K562 (cell line): ENCODE measurements around the gene MAZ. TPM values are rescaled to one million over a fixed set of nuclear protein-coding genes. Genes with fewer than 3 reads are reported as not detected.

Experiments used
- ARID2 ChIP-seq: fragments of 450-650 bp; IDR thresholded peaks from 2 replicates; pipeline ENCODE4 v1.6.1; 2017; ENCODE audit warnings: antibody characterized with exemption, mild to moderate bottlenecking
- CCAR2 ChIP-seq: fragments of 200-400 bp; formaldehyde crosslinking; IDR thresholded peaks from 2 replicates; pipeline ENCODE4 v1.6.1; 2017; ENCODE audit warnings: mild to moderate bottlenecking, low read depth, low read length
- CXXC5 ChIP-seq: fragments of 250-450 bp; sonication (Bioruptor Pico); IDR thresholded peaks from 2 replicates; pipeline ENCODE4 v1.8.0; 2022; ENCODE audit warnings: inconsistent platforms, mild to moderate bottlenecking, moderate library complexity
- DNMT1 ChIP-seq: fragments of 450-650 bp; IDR thresholded peaks from 2 replicates; pipeline ENCODE4 v1.6.1; 2016; ENCODE audit warnings: antibody characterized with exemption, mild to moderate bottlenecking
- EGR1 ChIP-seq: fragments of 450-650 bp; conservative IDR thresholded peaks from 2 replicates; pipeline ENCODE4 v1.6.1; 2017; ENCODE audit warnings: mild to moderate bottlenecking
- ETV6 ChIP-seq, 3 experiments: fragments of 150-350 bp in 1 of 3; sonication (generic) in 1 of 3; formaldehyde crosslinking in 1 of 3; IDR thresholded peaks; 2 replicates each; pipeline versions ENCODE4 v1.6.1 to v1.8.0; 2014 to 2022; ENCODE audit warnings: borderline replicate concordance in 2 of 3, low read depth in 2 of 3, antibody characterized with exemption in 1 of 3, low read length in 1 of 3, mild to moderate bottlenecking in 1 of 3, missing genetic modification reagents in 1 of 3
- ILF3 ChIP-seq: fragments of 450-650 bp; IDR thresholded peaks from 2 replicates; pipeline ENCODE4 v1.6.1; 2018; ENCODE audit warnings: antibody characterized with exemption, mild to moderate bottlenecking, moderate library complexity, borderline replicate concordance
- NELFE ChIP-seq: IDR thresholded peaks from 2 replicates; pipeline ENCODE4 v1.6.1; 2011; ENCODE audit warnings: mild to moderate bottlenecking; ENCODE audit not compliant: insufficient read depth, insufficient read length
- NFIC ChIP-seq: fragments of 450-650 bp; IDR thresholded peaks from 2 replicates; pipeline ENCODE4 v1.6.1; 2017; ENCODE audit warnings: mild to moderate bottlenecking, inconsistent platforms
- NFIX ChIP-seq: fragments of 250-450 bp; sonication (Bioruptor Pico); IDR thresholded peaks from 2 replicates; pipeline ENCODE4 v1.4.0; 2020; ENCODE audit warnings: low read depth, mild to moderate bottlenecking, moderate library complexity
- POU5F1 ChIP-seq: fragments of 150-350 bp; IDR thresholded peaks from 2 replicates; pipeline ENCODE4 v1.6.1; 2014; ENCODE audit warnings: borderline replicate concordance, low read length, low read depth, mild to moderate bottlenecking; ENCODE audit not compliant: partially characterized antibody
- RFX7 ChIP-seq: fragments of 250-450 bp; sonication (Bioruptor Pico); IDR thresholded peaks from 2 replicates; pipeline ENCODE4 v1.5.1; 2021; ENCODE audit warnings: mild to moderate bottlenecking
- TGIF2 ChIP-seq: sonication (generic); formaldehyde crosslinking; IDR thresholded peaks from 2 replicates; pipeline ENCODE4 v1.8.1; 2022; ENCODE audit warnings: mild to moderate bottlenecking, missing genetic modification reagents, moderate library complexity
- ZBTB17 ChIP-seq: fragments of 450-650 bp; formaldehyde crosslinking; IDR thresholded peaks from 2 replicates; pipeline ENCODE4 v1.4.0; 2020; ENCODE audit warnings: mild to moderate bottlenecking
- ZNF124 ChIP-seq: sonication (generic); formaldehyde crosslinking; IDR thresholded peaks from 2 replicates; pipeline ENCODE4 v1.8.1; 2022; ENCODE audit warnings: missing genetic modification reagents
- ZNF3 ChIP-seq: fragments of 250-450 bp; sonication (Bioruptor Pico); IDR thresholded peaks from 2 replicates; pipeline ENCODE4 v1.5.0; 2021; ENCODE audit warnings: mild to moderate bottlenecking, moderate library complexity
- polyA plus RNA-seq, 8 experiments: library from polyadenylated mRNA; depleted of rRNA in 4 of 8; stranded (reverse) in 5 of 8; unstranded in 3 of 8; fragments of >200 nt; fragmentation: Nextera tagmentation in 2 of 8; fragmentation: Illumina TruSeq in 1 of 8; extraction: Ambion mirVana in 2 of 8; extraction: Trizol in 1 of 8; gene quantifications; 2 replicates each; pipeline versions ENCODE4 v1.2.1 to v1.2.3, GENCODE V29; 2011 to 2014; ENCODE audit warnings: inconsistent platforms in 1 of 8, missing spikeins in 1 of 8
- total RNA-seq, 7 experiments: library from RNA; depleted of rRNA in 6 of 7; stranded (reverse); fragments of >200 nt in 6 of 7; fragmentation: Illumina TruSeq in 2 of 7; extraction: Trizol in 2 of 7; gene quantifications; 2 replicates each; pipeline versions ENCODE4 v1.2.1 to v1.2.3, GENCODE V29; 2011 to 2021; ENCODE audit warnings: low replicate concordance in 1 of 7
- TF ChIP-seq, protein P1 (sequence below): fragments of 250-450 bp; sonication (Bioruptor Pico); IDR thresholded peaks from 2 replicates; pipeline ENCODE4 v1.5.0; 2021
- TF ChIP-seq, protein P2 (sequence below): conservative IDR thresholded peaks from 2 replicates; pipeline ENCODE4 v1.6.1; 2011; ENCODE audit warnings: low read depth, mild to moderate bottlenecking, low read length; ENCODE audit not compliant: control insufficient read depth
- TF ChIP-seq, protein P3 (sequence below): fragments of 250-450 bp; sonication (Bioruptor Pico); IDR thresholded peaks from 2 replicates; pipeline ENCODE4 v1.9.0; 2021; ENCODE audit warnings: mild to moderate bottlenecking, inconsistent platforms
- TF ChIP-seq, protein P4 (sequence below), 2 experiments: IDR thresholded peaks in 1 of 2; conservative IDR thresholded peaks in 1 of 2; 2 replicates each; pipeline ENCODE4 v1.6.1; 2016; ENCODE audit warnings: low read depth in 2 of 2, mild to moderate bottlenecking in 1 of 2, missing compliant biosample characterization in 1 of 2, missing genetic modification characterization in 1 of 2, moderate library complexity in 1 of 2

Gene MAZ
- total and polyA plus RNA-seq, 9 of the 15 experiments (the other 6 are each of a cell fraction or from before 2014, with no cell fraction given) = 45.4 to 532 (median 250) TPM

DNA sequence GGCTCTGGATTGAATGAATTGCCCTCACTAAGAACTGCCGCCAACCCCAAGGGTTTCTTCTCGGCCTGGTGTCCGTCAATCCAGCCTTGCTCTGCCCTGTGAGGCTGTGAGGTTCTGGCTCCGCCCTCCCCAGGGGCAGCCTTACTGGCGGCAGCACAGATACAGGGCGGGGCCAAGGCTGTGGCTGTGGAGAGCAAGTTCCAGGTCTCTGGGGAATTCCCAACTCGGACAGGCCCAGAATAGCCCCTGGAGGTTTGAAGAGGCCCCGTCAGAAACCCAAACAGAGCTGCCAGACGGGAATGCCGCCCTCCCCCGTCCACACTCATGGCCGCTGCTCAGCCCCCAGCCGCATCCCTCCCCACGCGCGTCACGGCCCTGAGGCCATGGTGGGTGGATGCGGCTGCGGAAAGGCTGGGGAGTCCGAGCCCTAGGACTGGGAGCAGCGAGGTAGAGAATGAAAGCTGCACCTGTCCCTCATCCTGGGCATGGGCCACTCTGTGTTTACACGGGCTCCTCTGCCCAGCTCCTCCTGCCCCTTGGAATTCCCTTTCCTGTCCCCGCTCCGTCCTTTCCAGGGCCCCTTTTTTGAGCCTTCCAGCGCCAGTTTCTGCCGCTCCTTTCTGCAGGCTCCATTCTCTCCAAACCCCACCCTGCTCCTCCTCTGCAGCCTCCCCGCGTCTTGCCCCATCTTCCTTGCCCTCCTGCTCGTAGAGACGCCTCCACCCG, 5.0 kb downstream of the MAZ start (continued):
- no peak for TF ChIP-seq CCAR2
- TF ChIP-seq ZBTB17 (CRISPR knock-in tag) = no peak
- TF ChIP-seq, protein P1, sequence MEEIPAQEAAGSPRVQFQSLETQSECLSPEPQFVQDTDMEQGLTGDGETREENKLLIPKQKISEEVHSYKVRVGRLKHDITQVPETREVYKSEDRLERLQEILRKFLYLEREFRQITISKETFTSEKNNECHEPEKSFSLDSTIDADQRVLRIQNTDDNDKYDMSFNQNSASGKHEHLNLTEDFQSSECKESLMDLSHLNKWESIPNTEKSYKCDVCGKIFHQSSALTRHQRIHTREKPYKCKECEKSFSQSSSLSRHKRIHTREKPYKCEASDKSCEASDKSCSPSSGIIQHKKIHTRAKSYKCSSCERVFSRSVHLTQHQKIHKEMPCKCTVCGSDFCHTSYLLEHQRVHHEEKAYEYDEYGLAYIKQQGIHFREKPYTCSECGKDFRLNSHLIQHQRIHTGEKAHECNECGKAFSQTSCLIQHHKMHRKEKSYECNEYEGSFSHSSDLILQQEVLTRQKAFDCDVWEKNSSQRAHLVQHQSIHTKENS = no peak
- no peak for TF ChIP-seq RFX7 (CRISPR knock-in tag)
- TF ChIP-seq, protein P2, sequence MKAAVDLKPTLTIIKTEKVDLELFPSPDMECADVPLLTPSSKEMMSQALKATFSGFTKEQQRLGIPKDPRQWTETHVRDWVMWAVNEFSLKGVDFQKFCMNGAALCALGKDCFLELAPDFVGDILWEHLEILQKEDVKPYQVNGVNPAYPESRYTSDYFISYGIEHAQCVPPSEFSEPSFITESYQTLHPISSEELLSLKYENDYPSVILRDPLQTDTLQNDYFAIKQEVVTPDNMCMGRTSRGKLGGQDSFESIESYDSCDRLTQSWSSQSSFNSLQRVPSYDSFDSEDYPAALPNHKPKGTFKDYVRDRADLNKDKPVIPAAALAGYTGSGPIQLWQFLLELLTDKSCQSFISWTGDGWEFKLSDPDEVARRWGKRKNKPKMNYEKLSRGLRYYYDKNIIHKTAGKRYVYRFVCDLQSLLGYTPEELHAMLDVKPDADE = no peak
- TF ChIP-seq, protein P3, sequence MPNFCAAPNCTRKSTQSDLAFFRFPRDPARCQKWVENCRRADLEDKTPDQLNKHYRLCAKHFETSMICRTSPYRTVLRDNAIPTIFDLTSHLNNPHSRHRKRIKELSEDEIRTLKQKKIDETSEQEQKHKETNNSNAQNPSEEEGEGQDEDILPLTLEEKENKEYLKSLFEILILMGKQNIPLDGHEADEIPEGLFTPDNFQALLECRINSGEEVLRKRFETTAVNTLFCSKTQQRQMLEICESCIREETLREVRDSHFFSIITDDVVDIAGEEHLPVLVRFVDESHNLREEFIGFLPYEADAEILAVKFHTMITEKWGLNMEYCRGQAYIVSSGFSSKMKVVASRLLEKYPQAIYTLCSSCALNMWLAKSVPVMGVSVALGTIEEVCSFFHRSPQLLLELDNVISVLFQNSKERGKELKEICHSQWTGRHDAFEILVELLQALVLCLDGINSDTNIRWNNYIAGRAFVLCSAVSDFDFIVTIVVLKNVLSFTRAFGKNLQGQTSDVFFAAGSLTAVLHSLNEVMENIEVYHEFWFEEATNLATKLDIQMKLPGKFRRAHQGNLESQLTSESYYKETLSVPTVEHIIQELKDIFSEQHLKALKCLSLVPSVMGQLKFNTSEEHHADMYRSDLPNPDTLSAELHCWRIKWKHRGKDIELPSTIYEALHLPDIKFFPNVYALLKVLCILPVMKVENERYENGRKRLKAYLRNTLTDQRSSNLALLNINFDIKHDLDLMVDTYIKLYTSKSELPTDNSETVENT = no peak; the same call in 1 of the 2 replicates
- peak; percentile 25; the same call in 1 of the 2 replicates for TF ChIP-seq NFIC
- no peak for TF ChIP-seq ZNF124 (CRISPR knock-in tag)
- TF ChIP-seq NELFE = no peak
- no peak for TF ChIP-seq ETV6 (IDR thresholded peaks at IDR 0.05; ENCODE audit: borderline replicate concordance in 1 of 2, low read depth in 2 of 2, low read length in 1 of 2)
- no peak for TF ChIP-seq ETV6 (CRISPR knock-in tag; IDR thresholded peaks at IDR 0.05; ENCODE audit: borderline replicate concordance)
- 0 out of 2 replicates have a peak, but pooled peaks have one; percentile 23 for TF ChIP-seq CXXC5
- TF ChIP-seq TGIF2 = no peak
- TF ChIP-seq ILF3 = peak; percentile 27; the same call in 1 of the 2 replicates
- TF ChIP-seq NFIX (CRISPR knock-in tag) = no peak
- TF ChIP-seq POU5F1 = no peak
- no peak for TF ChIP-seq ARID2
- no peak for TF ChIP-seq DNMT1
- TF ChIP-seq EGR1 = peak; percentile 30; the same call in 1 of the 2 replicates
- TF ChIP-seq ZNF3 (CRISPR knock-in tag) = no peak
- TF ChIP-seq, protein P4, sequence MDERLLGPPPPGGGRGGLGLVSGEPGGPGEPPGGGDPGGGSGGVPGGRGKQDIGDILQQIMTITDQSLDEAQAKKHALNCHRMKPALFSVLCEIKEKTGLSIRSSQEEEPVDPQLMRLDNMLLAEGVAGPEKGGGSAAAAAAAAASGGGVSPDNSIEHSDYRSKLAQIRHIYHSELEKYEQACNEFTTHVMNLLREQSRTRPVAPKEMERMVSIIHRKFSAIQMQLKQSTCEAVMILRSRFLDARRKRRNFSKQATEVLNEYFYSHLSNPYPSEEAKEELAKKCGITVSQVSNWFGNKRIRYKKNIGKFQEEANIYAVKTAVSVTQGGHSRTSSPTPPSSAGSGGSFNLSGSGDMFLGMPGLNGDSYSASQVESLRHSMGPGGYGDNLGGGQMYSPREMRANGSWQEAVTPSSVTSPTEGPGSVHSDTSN (CRISPR knock-in tag; IDR thresholded peaks at IDR 0.05; ENCODE audit: low read depth) = no peak
- TF ChIP-seq, protein P4 (tag; conservative IDR thresholded peaks at IDR 0.05; ENCODE audit: low read depth) = peak; percentile 71
